ENCODE results near the gene SAMD7. TPM values are rescaled to one million over a fixed set of nuclear protein-coding genes. Genes with fewer than 3 reads are reported as not detected.

Gene SAMD7
- not detected in 2 replicates for total RNA-seq (2021)
- not detected for Bru-seq, nascent RNA
- BruChase-seq, experiment 1, labeled RNA remaining after a 2-hour chase: percentile 3 among the genes with signal in this experiment
- not detected for BruChase-seq, experiment 2, labeled RNA remaining after a 6-hour chase
- long read RNA-seq: 0 reads

GRCh38 chr3:169911272-169911671, at the start of gene SAMD7:
SAMD7 (plus strand) TSS chr3:169911572; CDS start chr3:169919499, 7,927 bp downstream.
- Histone ChIP-seq H3K9me3 (ENCODE audit: low read depth, low read length, poor library complexity, severe bottlenecking) (no peaks in the 10 kb centered on the region), H3K27ac (ENCODE audit: low read depth, low read length, poor library complexity, severe bottlenecking) (no peak within 1 kb of the TSS), H3K4me3 (ENCODE audit: low read depth, low read length, poor library complexity, severe bottlenecking) (no peak within 1 kb of the TSS), H3K27me3 (replicated peaks; ENCODE audit: insufficient read depth, low read depth, low read length, poor library complexity) (no peaks in the 10 kb centered on the region), H3K36me3 (ENCODE audit: insufficient read depth, low read length, poor library complexity, severe bottlenecking) (no peaks in the 10 kb centered on the region), H3K4me1 (ENCODE audit: insufficient read depth, low read length, poor library complexity, severe bottlenecking) (no peaks in the 10 kb centered on the region)
- TF ChIP-seq EZH2 (IDR thresholded peaks at IDR 0.05; ENCODE audit: borderline replicate concordance, low read depth, low read length, poor library complexity, severe bottlenecking) (no peak), CTCF (conservative IDR thresholded peaks at IDR 0.05; ENCODE audit: low read depth, low read length) (no peak)
- no TSS peak for BruUV-seq (replicated peaks)
- intact Hi-C loops (cut with micrococcal nuclease; ENCODE audit: unreplicated experiment): no loop called here
- ChIA-PET CTCF (no interaction called here), POLR2A (ENCODE audit: low non-redundant PET) (no interaction called here)
- no peak for DNase-seq (ENCODE audit: low spot score)

GRCh38 chr3:169861871-169862270, 49.5 kb upstream of the SAMD7 start:
- POLR2A ChIA-PET (ENCODE audit: low non-redundant PET): no interaction called here
- CTCF ChIA-PET: no interaction called here

GRCh38 chr3:169863458-169863899, 47.9 kb upstream of the SAMD7 start:
- no TSS peak for BruUV-seq (replicated peaks)
- peak; percentile 79 for DNase-seq (ENCODE audit: low spot score)
- Histone ChIP-seq H3K27me3 (replicated peaks; ENCODE audit: insufficient read depth, low read depth, low read length, poor library complexity) (no peaks in the 10 kb centered on the region), H3K4me3 (ENCODE audit: low read depth, low read length, poor library complexity, severe bottlenecking) (no peak overlapping the region), H3K4me1 (ENCODE audit: insufficient read depth, low read length, poor library complexity, severe bottlenecking) (no peaks in the 10 kb centered on the region), H3K27ac (ENCODE audit: low read depth, low read length, poor library complexity, severe bottlenecking) (no peak overlapping the region), H3K36me3 (ENCODE audit: insufficient read depth, low read length, poor library complexity, severe bottlenecking) (no peaks in the 10 kb centered on the region), H3K9me3 (ENCODE audit: low read depth, low read length, poor library complexity, severe bottlenecking) (no peaks in the 10 kb centered on the region)
- CTCF ChIA-PET: interaction anchor here (0.7 kb wide), 1 partner anchor 181 kb away, joined by 3 read pairs; no protein-coding TSS in a partner anchor
- TF ChIP-seq EZH2 (IDR thresholded peaks at IDR 0.05; ENCODE audit: borderline replicate concordance, low read depth, low read length, poor library complexity, severe bottlenecking) (no peak), CTCF (conservative IDR thresholded peaks at IDR 0.05; ENCODE audit: low read depth, low read length) (peak; percentile 94)
- POLR2A ChIA-PET (ENCODE audit: low non-redundant PET): no interaction called here
- intact Hi-C loops (cut with micrococcal nuclease; ENCODE audit: unreplicated experiment): loop anchor here (5.0 to 10.0 kb wide), 2 partner anchors 181 to 549 kb away; no protein-coding TSS in a partner anchor

More at GRCh38 chr3:169861871-169862270, 49.5 kb upstream of the SAMD7 start:
- H3K9me3 ChIP-seq (ENCODE audit: low read depth, low read length, poor library complexity, severe bottlenecking): no peaks in the 10 kb centered on the region
- no peak overlapping the region for H3K27ac ChIP-seq (ENCODE audit: low read depth, low read length, poor library complexity, severe bottlenecking)
- no peak for DNase-seq (ENCODE audit: low spot score)
- TF ChIP-seq CTCF (conservative IDR thresholded peaks at IDR 0.05; ENCODE audit: low read depth, low read length) (no peak), EZH2 (IDR thresholded peaks at IDR 0.05; ENCODE audit: borderline replicate concordance, low read depth, low read length, poor library complexity, severe bottlenecking) (no peak)
- BruUV-seq (replicated peaks): no TSS peak
- H3K4me1 ChIP-seq (ENCODE audit: insufficient read depth, low read length, poor library complexity, severe bottlenecking): no peaks in the 10 kb centered on the region
- H3K27me3 ChIP-seq (replicated peaks; ENCODE audit: insufficient read depth, low read depth, low read length, poor library complexity): no peaks in the 10 kb centered on the region
- intact Hi-C loops (cut with micrococcal nuclease; ENCODE audit: unreplicated experiment): loop anchor here (5.0 to 10.0 kb wide), 2 partner anchors 183 to 550 kb away; no protein-coding TSS in a partner anchor
- no peak overlapping the region for H3K4me3 ChIP-seq (ENCODE audit: low read depth, low read length, poor library complexity, severe bottlenecking)
- no peaks in the 10 kb centered on the region for H3K36me3 ChIP-seq (ENCODE audit: insufficient read depth, low read length, poor library complexity, severe bottlenecking)

Data from A673 (cell line).